MM.1S (cell line): ENCODE measurements around the gene PARD3.

ENCODE experiments used
- DNase-seq: peaks from one replicate; pipeline ENCODE4 v3.0.0-alpha.2; 2015
- H2AFZ ChIP-seq: fragments of 300-600 bp; sonication (generic); 2 replicates; pipeline ENCODE4 v1.6.0; 2016; ENCODE audit warnings: antibody characterized with exemption, low read length
- H3F3A ChIP-seq: fragments of 300-600 bp; sonication (generic); 2 replicates; pipeline ENCODE4 v1.6.1; 2016; ENCODE audit warnings: mild to moderate bottlenecking, antibody characterized with exemption, low read length, moderate library complexity, mixed read lengths; ENCODE audit not compliant: insufficient read depth
- H3K27ac ChIP-seq: fragments of 300-600 bp; sonication (generic); 2 replicates; pipeline ENCODE4 v1.5.1; 2016; ENCODE audit warnings: mild to moderate bottlenecking, low read length
- H3K27me3 ChIP-seq: fragments of 300-600 bp; sonication (generic); replicated peaks from 2 replicates; pipeline ENCODE4 v1.6.0; 2016; ENCODE audit warnings: low read length; ENCODE audit not compliant: insufficient read depth
- H3K36me3 ChIP-seq: fragments of 300-600 bp; sonication (generic); replicated peaks from 2 replicates; pipeline ENCODE4 v1.6.1; 2016; ENCODE audit warnings: mild to moderate bottlenecking, low read length, mixed read lengths; ENCODE audit not compliant: insufficient read depth
- H3K4me1 ChIP-seq: fragments of 300-600 bp; sonication (generic); 2 replicates; pipeline ENCODE4 v1.6.1; 2016; ENCODE audit warnings: low read length, mixed read lengths
- H3K4me2 ChIP-seq: fragments of 300-600 bp; sonication (generic); 2 replicates; pipeline ENCODE4 v1.6.0; 2016; ENCODE audit warnings: low read depth, low read length
- H3K4me3 ChIP-seq: fragments of 300-600 bp; sonication (generic); 2 replicates; pipeline ENCODE4 v1.5.1; 2016; ENCODE audit warnings: low read length, mixed read lengths
- H3K79me2 ChIP-seq: fragments of 300-600 bp; sonication (generic); 2 replicates; pipeline ENCODE4 v1.6.1; 2016; ENCODE audit warnings: mixed run types, low read length, mixed read lengths
- H3K9ac ChIP-seq: fragments of 300-600 bp; sonication (generic); 2 replicates; pipeline ENCODE4 v1.6.1; 2016; ENCODE audit warnings: low read length, mixed read lengths
- H3K9me2 ChIP-seq: fragments of 300-600 bp; sonication (generic); replicated peaks from 2 replicates; pipeline ENCODE4 v1.6.1; 2016; ENCODE audit warnings: mild to moderate bottlenecking, low read length, mixed read lengths; ENCODE audit not compliant: insufficient read depth
- H3K9me3 ChIP-seq: fragments of 300-600 bp; sonication (generic); replicated peaks from 2 replicates; pipeline ENCODE4 v1.6.1; 2016; ENCODE audit warnings: mild to moderate bottlenecking, low read length, mixed read lengths; ENCODE audit not compliant: insufficient read depth
- H4K20me1 ChIP-seq: fragments of 300-600 bp; sonication (generic); 2 replicates; pipeline ENCODE4 v1.6.1; 2016; ENCODE audit warnings: mild to moderate bottlenecking, low read length, moderate library complexity, mixed read lengths; ENCODE audit not compliant: insufficient read depth
- EZH2 ChIP-seq: fragments of 300-600 bp; sonication (generic); optimal IDR thresholded peaks from 2 replicates; pipeline ENCODE3; 2017; ENCODE audit warnings: low read depth, mild to moderate bottlenecking, antibody characterized with exemption, low read length, mixed read lengths
- EZH2phosphoT487 ChIP-seq: fragments of 300-600 bp; sonication (generic); IDR thresholded peaks from 2 replicates; pipeline ENCODE4 v1.6.1; 2018; ENCODE audit warnings: antibody characterized with exemption, low read length
- TF ChIP-seq, protein P1 (sequence below): fragments of 300-600 bp; sonication (generic); IDR thresholded peaks from 2 replicates; pipeline ENCODE4 v1.5.1; 2016; ENCODE audit warnings: antibody characterized with exemption, low read length, mixed read lengths

The PARD3 gene

DNA sequence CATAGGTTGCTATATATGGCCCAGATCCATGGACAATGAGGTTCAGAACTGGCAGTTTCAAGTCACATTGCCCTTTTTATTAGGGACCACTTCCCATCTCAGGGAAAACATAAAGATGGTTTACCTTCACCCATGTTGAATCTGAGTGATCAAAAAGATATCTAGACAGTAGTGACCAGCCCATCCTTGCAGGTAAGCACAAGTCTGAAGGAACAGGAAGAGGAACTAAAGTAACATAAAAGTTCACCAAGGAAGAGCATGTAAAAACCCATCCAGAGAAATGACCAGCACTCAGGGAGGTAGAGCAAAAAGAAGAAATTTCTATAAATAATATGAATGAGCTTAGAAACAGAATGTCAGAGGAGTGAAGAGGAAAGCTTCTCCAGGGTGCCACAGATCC, 382.5 kb downstream of the PARD3 start:
- no peaks in the 10 kb centered on the region for H3K9me2 ChIP-seq
- no peak overlapping the region for H3K9ac ChIP-seq
- H3K9me3 ChIP-seq, result no peaks in the 10 kb centered on the region
- H3F3A ChIP-seq, result no peaks in the 10 kb centered on the region
- no peaks in the 10 kb centered on the region for H3K4me1 ChIP-seq
- TF ChIP-seq EZH2 (no peak), EZH2phosphoT487 (no peak)
- TF ChIP-seq, protein P1, sequence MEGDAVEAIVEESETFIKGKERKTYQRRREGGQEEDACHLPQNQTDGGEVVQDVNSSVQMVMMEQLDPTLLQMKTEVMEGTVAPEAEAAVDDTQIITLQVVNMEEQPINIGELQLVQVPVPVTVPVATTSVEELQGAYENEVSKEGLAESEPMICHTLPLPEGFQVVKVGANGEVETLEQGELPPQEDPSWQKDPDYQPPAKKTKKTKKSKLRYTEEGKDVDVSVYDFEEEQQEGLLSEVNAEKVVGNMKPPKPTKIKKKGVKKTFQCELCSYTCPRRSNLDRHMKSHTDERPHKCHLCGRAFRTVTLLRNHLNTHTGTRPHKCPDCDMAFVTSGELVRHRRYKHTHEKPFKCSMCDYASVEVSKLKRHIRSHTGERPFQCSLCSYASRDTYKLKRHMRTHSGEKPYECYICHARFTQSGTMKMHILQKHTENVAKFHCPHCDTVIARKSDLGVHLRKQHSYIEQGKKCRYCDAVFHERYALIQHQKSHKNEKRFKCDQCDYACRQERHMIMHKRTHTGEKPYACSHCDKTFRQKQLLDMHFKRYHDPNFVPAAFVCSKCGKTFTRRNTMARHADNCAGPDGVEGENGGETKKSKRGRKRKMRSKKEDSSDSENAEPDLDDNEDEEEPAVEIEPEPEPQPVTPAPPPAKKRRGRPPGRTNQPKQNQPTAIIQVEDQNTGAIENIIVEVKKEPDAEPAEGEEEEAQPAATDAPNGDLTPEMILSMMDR, result no peak
- H3K4me2 ChIP-seq, result no peak overlapping the region
- H3K4me3 ChIP-seq, result no peak overlapping the region
- H3K36me3 ChIP-seq, result no peaks in the 10 kb centered on the region
- no peak for DNase-seq
- H3K27ac ChIP-seq, result no peak overlapping the region
- no peaks in the 10 kb centered on the region for H3K27me3 ChIP-seq
- no peaks in the 10 kb centered on the region for H4K20me1 ChIP-seq
- no peak overlapping the region for H2AFZ ChIP-seq
- peaks cover 9% of the 10 kb centered on the region; the same call in 1 of the 2 replicates for H3K79me2 ChIP-seq

DNA sequence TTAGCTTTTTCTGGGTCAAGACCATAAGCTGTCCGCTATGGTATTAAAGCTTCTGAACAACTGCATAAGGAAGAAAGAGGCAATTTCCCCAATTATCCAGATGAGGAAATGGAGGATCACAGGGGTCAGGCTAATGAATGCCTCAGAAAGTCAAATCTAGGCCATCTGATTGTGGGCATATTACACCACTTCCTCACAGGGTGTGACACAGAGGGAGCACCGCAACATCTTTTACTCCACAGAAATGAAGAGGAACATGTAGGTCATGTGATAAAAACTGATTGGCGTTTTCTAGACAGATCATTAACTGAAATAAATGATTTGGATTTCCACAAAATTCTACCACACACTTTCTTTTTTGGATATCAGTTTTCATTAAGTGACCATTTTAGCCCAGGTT, 384.4 kb downstream of the PARD3 start:
- Histone ChIP-seq H3K27ac (no peak overlapping the region), H3K4me2 (no peak overlapping the region), H3K36me3 (no peaks in the 10 kb centered on the region), H3K9ac (no peak overlapping the region), H2AFZ (no peak overlapping the region), H3K27me3 (no peaks in the 10 kb centered on the region), H3F3A (no peaks in the 10 kb centered on the region), H3K79me2 (peaks cover 9% of the 10 kb centered on the region; the same call in 1 of the 2 replicates), H3K9me3 (no peaks in the 10 kb centered on the region), H4K20me1 (no peaks in the 10 kb centered on the region), H3K9me2 (no peaks in the 10 kb centered on the region), H3K4me3 (no peak overlapping the region), H3K4me1 (no peaks in the 10 kb centered on the region)
- TF ChIP-seq, protein P1, result no peak
- TF ChIP-seq EZH2, result no peak
- no peak for TF ChIP-seq EZH2phosphoT487
- DNase-seq, result no peak

DNA sequence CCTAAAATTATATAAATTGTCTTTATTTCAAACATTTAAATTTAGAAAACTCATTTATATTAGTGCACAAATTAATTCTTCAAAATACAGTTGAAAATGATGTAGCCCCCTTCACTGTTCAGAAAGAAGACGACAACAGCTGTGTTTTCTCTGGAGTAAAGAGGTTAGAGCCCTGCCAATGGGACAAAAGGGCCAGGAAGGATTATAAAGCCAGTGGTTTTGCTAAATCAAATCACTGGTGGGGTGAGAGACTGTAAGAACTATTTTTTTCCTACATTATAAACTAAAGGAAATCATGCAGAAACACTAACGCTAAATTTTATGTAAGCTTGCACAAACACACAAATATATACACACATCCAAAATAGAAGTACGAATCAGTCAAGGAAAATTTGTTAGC, 386.6 kb downstream of the PARD3 start:
- no peaks in the 10 kb centered on the region for H3K9me2 ChIP-seq
- no peak overlapping the region for H3K9ac ChIP-seq
- no peaks in the 10 kb centered on the region for H3F3A ChIP-seq
- H3K4me3 ChIP-seq, result no peak overlapping the region
- H3K27me3 ChIP-seq, result no peaks in the 10 kb centered on the region
- no peaks in the 10 kb centered on the region for H4K20me1 ChIP-seq
- H3K36me3 ChIP-seq, result no peaks in the 10 kb centered on the region
- H3K27ac ChIP-seq, result no peak overlapping the region
- no peak overlapping the region for H2AFZ ChIP-seq
- no peak for DNase-seq
- no peak for TF ChIP-seq EZH2
- TF ChIP-seq, protein P1, result no peak
- no peak for TF ChIP-seq EZH2phosphoT487
- no peak overlapping the region for H3K4me2 ChIP-seq
- H3K79me2 ChIP-seq, result peaks cover 5% of the 10 kb centered on the region; the same call in 1 of the 2 replicates
- no peaks in the 10 kb centered on the region for H3K4me1 ChIP-seq
- H3K9me3 ChIP-seq, result no peaks in the 10 kb centered on the region
